Stomach (tissue), 9 donors: Measurements from ENCODE around the gene TRAF4. TPM values are rescaled to one million over a fixed set of nuclear protein-coding genes. Genes with fewer than 3 reads are reported as not detected.

Source experiments
- DNase-seq, 2 donors: peaks; one replicate each; pipeline versions ENCODE4 v3.0.0 to v3.0.0-alpha.2; 2013 to 2019
- H3K27ac ChIP-seq, 5 donors: fragments of 200-600 bp in 4 of 5; sonication (generic) in 4 of 5; one replicate each; pipeline ENCODE4 v1.5.1; 2013 to 2019; ENCODE audit warnings: mild to moderate bottlenecking in 1 of 5, moderate library complexity in 1 of 5
- H3K27me3 ChIP-seq, 3 donors: fragments of 200-600 bp; sonication (generic); one replicate each; pipeline ENCODE4 v1.5.1; 2017 to 2019; ENCODE audit warnings: mixed run types in 1 of 3
- H3K36me3 ChIP-seq, 4 donors: fragments of 200-600 bp; sonication (generic); 1 replicate in 3 of 4; 2 replicates in 1 of 4; pipeline ENCODE4 v1.5.1; 2016 to 2019
- H3K4me1 ChIP-seq, 4 donors: fragments of 200-600 bp; sonication (generic); one replicate each; pipeline ENCODE4 v1.5.1; 2016 to 2019
- H3K4me3 ChIP-seq, 4 donors: fragments of 200-600 bp; sonication (generic) in 3 of 4; one replicate each; pipeline ENCODE4 v1.5.1; 2016 to 2019; ENCODE audit warnings: mild to moderate bottlenecking in 1 of 4
- H3K9me3 ChIP-seq, 4 donors: fragments of 200-600 bp; sonication (generic); one replicate each; pipeline ENCODE4 v1.5.1; 2016 to 2019
- CTCF ChIP-seq, 7 experiments: fragments of 450-650 bp in 4 of 7; fragments of 200-600 bp in 3 of 7; sonication (generic) in 3 of 7; IDR thresholded peaks; one replicate each; pipeline ENCODE4 v1.5.1; 2016 to 2019; ENCODE audit warnings: antibody characterized with exemption in 7 of 7, control low read depth in 2 of 7, mild to moderate bottlenecking in 1 of 7
- EP300 ChIP-seq: sonication (generic); formaldehyde crosslinking; IDR thresholded peaks from one replicate; pipeline ENCODE4 v1.6.1; 2017; ENCODE audit warnings: antibody characterized with exemption
- POLR2A ChIP-seq, 4 donors: fragments of 450-650 bp; IDR thresholded peaks; one replicate each; pipeline ENCODE4 v1.6.1; 2016; ENCODE audit warnings: antibody characterized with exemption in 4 of 4, control low read depth in 2 of 4, mild to moderate bottlenecking in 1 of 4, moderate library complexity in 1 of 4
- POLR2AphosphoS5 ChIP-seq, 3 donors: sonication (generic); formaldehyde crosslinking; IDR thresholded peaks; one replicate each; pipeline ENCODE4 v1.6.1; 2016; ENCODE audit warnings: antibody characterized with exemption in 3 of 3
- WGBS, 5 donors: extraction: QIAGEN DNeasy Blood & Tissue Kit in 3 of 5; methylation state at CpG; one replicate each; pipeline versions ENCODE4 v1.1.5 to v1.1.7; 2013 to 2018; 5-methylcytosine and 5-hydroxymethylcytosine counted together
- intact Hi-C: fragments of 100-400 bp; cut with DNase I; formaldehyde crosslinking; loops from one replicate; pipeline ENCODE4 v1.15.1; 2023; ENCODE audit warnings: low total_unique reads
- polyA plus RNA-seq, 3 donors: library from polyadenylated mRNA; stranded (reverse); fragments of 200-250 nt; gene quantifications; one replicate each; pipeline ENCODE4 v1.2.3, GENCODE V29; 2013
- total RNA-seq, 5 donors: library from RNA; depleted of rRNA; stranded (reverse); fragments of >200 nt; gene quantifications; one replicate each; pipeline versions ENCODE4 v1.1.0 to v1.2.3, GENCODE V29; 2014 to 2016
- donor health status: healthy with polysubstance abuse.
- donor health status: Bipolar disorder and iron deficiency.
- donor health status: healthy.

Gene TRAF4
- total and polyA plus RNA-seq, 8 donors: 29.0 to 383 (median 40.0) TPM

- H3K36me3 ChIP-seq: peaks cover 22 to 33% (median 32%) of the 10 kb centered on the region in 4 donors
- intact Hi-C loops: no loop called here
- DNase-seq: peak; percentile 96 to 98
- no peaks in the 10 kb centered on the region for H3K9me3 ChIP-seq
- no peak for TF ChIP-seq POLR2A (IDR thresholded peaks at IDR 0.05)
- TF ChIP-seq POLR2AphosphoS5 (IDR thresholded peaks at IDR 0.05): peak; percentile 25 to 83 (median 38)
- TF ChIP-seq CTCF (IDR thresholded peaks at IDR 0.05): peak in 6 of 7 experiments; percentile 77 to 100 (median 99)
- TF ChIP-seq EP300: no peak
- 0 to 1% (median 1%) methylated on average over 30 to 57 of the region's 57 CpGs for WGBS, 5 donors
- H3K4me3 ChIP-seq: peak overlapping the region; percentile 74 to 88 (median 79)
- H3K27me3 ChIP-seq: no peaks in the 10 kb centered on the region
- peak overlapping the region; percentile 91 to 99 (median 99) for H3K27ac ChIP-seq
- H3K4me1 ChIP-seq: peaks cover 32 to 72% (median 69%) of the 10 kb centered on the region in 4 donors
Measured at GRCh38 chr17:28726627-28727491, 17.0 kb upstream of the TRAF4 start.

GRCh38 chr17:28728364-28729200 lies 15.2 kb upstream of the TRAF4 start, which contains the start of gene NEK8:
NEK8 (plus strand) TSS chr17:28728788; CDS start chr17:28728814, 26 bp downstream.
- WGBS, 5 donors: 0 to 1% (median 0%) methylated on average over 53 to 64 of the region's 64 CpGs
- peaks cover 25 to 54% (median 53%) of the 10 kb centered on the region in 4 donors for H3K4me1 ChIP-seq
- no peaks in the 10 kb centered on the region for H3K9me3 ChIP-seq
- TF ChIP-seq CTCF (IDR thresholded peaks at IDR 0.05) (peak in 1 of 7 experiments; percentile 5), EP300 (no peak), POLR2A (IDR thresholded peaks at IDR 0.05) (peak in 1 of 4 donors; percentile 44), POLR2AphosphoS5 (IDR thresholded peaks at IDR 0.05) (peak; percentile 14 to 83 (median 61))
- peak within 1 kb of the TSS; percentile 91 to 99 (median 99) for H3K27ac ChIP-seq
- H3K4me3 ChIP-seq: peak within 1 kb of the TSS; percentile 74 to 88 (median 79)
- intact Hi-C loops: no loop called here
- H3K27me3 ChIP-seq: no peaks in the 10 kb centered on the region
- H3K36me3 ChIP-seq: peaks cover 7 to 16% (median 15%) of the 10 kb centered on the region in 4 donors
- peak; percentile 98 to 100 for DNase-seq

- no peak for TF ChIP-seq EP300
- no peak for TF ChIP-seq POLR2AphosphoS5 (IDR thresholded peaks at IDR 0.05)
- no peak for TF ChIP-seq CTCF (IDR thresholded peaks at IDR 0.05)
- no peak for TF ChIP-seq POLR2A (IDR thresholded peaks at IDR 0.05)
- Histone ChIP-seq H3K4me3 (no peak overlapping the region), H3K27me3 (no peaks in the 10 kb centered on the region), H3K4me1 (peaks cover 25 to 42% (median 40%) of the 10 kb centered on the region in 4 donors), H3K36me3 (peaks cover 0 to 7% (median 3%) of the 10 kb centered on the region in 4 donors), H3K27ac (peak overlapping the region in 4 of 5 donors; percentile 98 to 99 (median 99)), H3K9me3 (no peaks in the 10 kb centered on the region)
- WGBS, 5 donors: 67 to 83% (median 79%) methylated on average over 11 of the region's 11 CpGs
- DNase-seq: no peak
- intact Hi-C loops: no loop called here
Measured at GRCh38 chr17:28729950-28730330, 13.9 kb upstream of the TRAF4 start.

GRCh38 chr17:28733346-28733745 lies 10.5 kb upstream of the TRAF4 start:
- Histone ChIP-seq H3K36me3 (peaks cover 0 to 14% (median 3%) of the 10 kb centered on the region in 4 donors), H3K27me3 (no peaks in the 10 kb centered on the region), H3K27ac (no peak overlapping the region), H3K4me1 (peaks cover 7 to 14% (median 11%) of the 10 kb centered on the region in 4 donors), H3K9me3 (no peaks in the 10 kb centered on the region), H3K4me3 (no peak overlapping the region)
- TF ChIP-seq CTCF (IDR thresholded peaks at IDR 0.05): no peak
- no peak for TF ChIP-seq EP300
- no peak for TF ChIP-seq POLR2AphosphoS5 (IDR thresholded peaks at IDR 0.05)
- TF ChIP-seq POLR2A (IDR thresholded peaks at IDR 0.05): no peak
- intact Hi-C loops: no loop called here
- 85 to 95% (median 87%) methylated on average over 1 of the region's 1 CpG for whole genome bisulfite sequencing, 5 donors
- no peak for DNase-seq
